IMR-90 (cell line): ENCODE results near the gene APAF1. TPM values are rescaled to one million over a fixed set of nuclear protein-coding genes. Genes with fewer than 3 reads are reported as not detected.

ENCODE experiments used
- ATAC-seq: fragments of 200-7000 bp; cut with Tn5 transposase; 2 replicates; pipeline ENCODE4 v1.9.1; 2020; ENCODE audit warnings: low read depth, mild to moderate bottlenecking, moderate library complexity
- BruUV-seq: library from RNA; stranded (reverse); fragments of 400-500 nt; replicated peaks from 2 replicates; lab custom pipeline; 2021; lab: Mats Ljungman, UMichigan
- CTCF ChIA-PET: fragments of 300-600 bp; formaldehyde crosslinking; extraction: SDS; loops from one replicate; lab custom pipeline; 2021; ENCODE audit warnings: antibody characterized with exemption; lab: Yijun Ruan, JAX
- POLR2A ChIA-PET: fragments of 300-600 bp; sonication (Branson Sonifier 250); formaldehyde crosslinking; loops from one replicate; lab custom pipeline; 2022; ENCODE audit warnings: antibody characterized with exemption; ENCODE audit not compliant: unreplicated experiment; lab: Charles Lee
- DNase-seq: peaks from one replicate; pipeline ENCODE4 v3.0.0; 2013
- H2AFZ ChIP-seq: replicated peaks from 2 replicates; pipeline ENCODE3; 2013; ENCODE audit warnings: low read length, mild to moderate bottlenecking; ENCODE audit not compliant: poor library complexity
- H2AK5ac ChIP-seq: 2 replicates; pipeline ENCODE4 v1.6.1; 2013; ENCODE audit warnings: low read depth, low read length, inconsistent platforms
- H2AK9ac ChIP-seq: replicated peaks from 2 replicates; pipeline ENCODE3; 2013; ENCODE audit warnings: mild to moderate bottlenecking, low read depth, low read length, moderate library complexity; ENCODE audit not compliant: poor library complexity
- H2BK120ac ChIP-seq: 2 replicates; pipeline ENCODE4 v1.6.1; 2013; ENCODE audit warnings: low read depth, low read length, inconsistent platforms
- H2BK15ac ChIP-seq: 3 replicates; pipeline ENCODE4 v1.6.1; 2013; ENCODE audit warnings: low read depth, low read length, inconsistent platforms
- H2BK20ac ChIP-seq: 2 replicates; pipeline ENCODE4 v1.6.1; 2013; ENCODE audit warnings: low read depth, mild to moderate bottlenecking, inconsistent platforms, low read length, moderate library complexity
- H2BK5ac ChIP-seq: 2 replicates; pipeline ENCODE4 v1.6.1; 2013; ENCODE audit warnings: mild to moderate bottlenecking, low read depth, low read length, inconsistent platforms; ENCODE audit not compliant: poor library complexity, severe bottlenecking
- H3K14ac ChIP-seq: replicated peaks from 2 replicates; pipeline ENCODE4 v1.6.1; 2013; ENCODE audit warnings: low read depth, low read length, inconsistent platforms
- H3K18ac ChIP-seq: 2 replicates; pipeline ENCODE4 v1.6.1; 2013; ENCODE audit warnings: low read depth, low read length, control low read depth
- H3K23ac ChIP-seq: 2 replicates; pipeline ENCODE4 v1.6.1; 2013; ENCODE audit warnings: low read depth, low read length, inconsistent platforms
- H3K27ac ChIP-seq: 2 replicates; pipeline ENCODE4 v1.5.1; 2013; ENCODE audit warnings: mild to moderate bottlenecking, control low read depth, low read length; ENCODE audit not compliant: insufficient read depth
- H3K27me3 ChIP-seq: 2 replicates; pipeline ENCODE4 v1.6.1; 2013; ENCODE audit warnings: low read length; ENCODE audit not compliant: control insufficient read depth, insufficient read depth
- H3K36me3 ChIP-seq: 2 replicates; pipeline ENCODE4 v1.6.1; 2013; ENCODE audit warnings: low read length, mixed read lengths; ENCODE audit not compliant: control insufficient read depth, insufficient read depth
- H3K4ac ChIP-seq: 2 replicates; pipeline ENCODE4 v1.6.1; 2013; ENCODE audit warnings: low read depth, low read length, inconsistent platforms
- H3K4me1 ChIP-seq: 2 replicates; pipeline ENCODE4 v1.6.1; 2013; ENCODE audit warnings: low read length, mixed read lengths; ENCODE audit not compliant: control insufficient read depth, insufficient read depth
- H3K4me2 ChIP-seq: 2 replicates; pipeline ENCODE4 v1.6.1; 2013; ENCODE audit warnings: low read depth, mild to moderate bottlenecking, control low read depth, low read length, moderate library complexity
- H3K4me3 ChIP-seq: 2 replicates; pipeline ENCODE4 v1.5.1; 2013; ENCODE audit warnings: low read depth, mild to moderate bottlenecking, control low read depth, low read length, moderate library complexity; ENCODE audit not compliant: insufficient read depth
- H3K56ac ChIP-seq: 2 replicates; pipeline ENCODE4 v1.6.1; 2013; ENCODE audit warnings: low read length, inconsistent platforms; ENCODE audit not compliant: insufficient read depth; ENCODE audit errors: extremely low read depth
- H3K79me1 ChIP-seq, 2 experiments: 2 replicates each; pipeline ENCODE4 v1.6.1; 2013; ENCODE audit warnings: low read length in 2 of 2, inconsistent platforms in 1 of 2, low read depth in 1 of 2
- H3K9ac ChIP-seq: 2 replicates; pipeline ENCODE4 v1.6.1; 2013; ENCODE audit warnings: low read depth, low read length, control low read depth
- H3K9me1 ChIP-seq: 2 replicates; pipeline ENCODE4 v1.6.1; 2013; ENCODE audit warnings: low read length, inconsistent platforms; ENCODE audit not compliant: insufficient read depth
- H3K9me3 ChIP-seq: 2 replicates; pipeline ENCODE4 v1.6.1; 2013; ENCODE audit warnings: low read length; ENCODE audit not compliant: control insufficient read depth, insufficient read depth
- H4K20me1 ChIP-seq: 2 replicates; pipeline ENCODE4 v1.6.1; 2013; ENCODE audit warnings: low read length, inconsistent platforms; ENCODE audit not compliant: insufficient read depth
- H4K5ac ChIP-seq: 2 replicates; pipeline ENCODE4 v1.6.1; 2013; ENCODE audit warnings: mild to moderate bottlenecking, low read depth, low read length, control low read depth
- H4K8ac ChIP-seq, 2 experiments: 2 replicates each; pipeline ENCODE4 v1.6.1; 2013; ENCODE audit warnings: low read depth in 2 of 2, low read length in 2 of 2, control low read depth in 1 of 2, inconsistent platforms in 1 of 2
- H4K91ac ChIP-seq: 2 replicates; pipeline ENCODE4 v1.6.1; 2013; ENCODE audit warnings: low read depth, low read length, inconsistent platforms; ENCODE audit not compliant: insufficient read depth
- BHLHE40 ChIP-seq: fragments of 150-350 bp; IDR thresholded peaks from 2 replicates; pipeline ENCODE4 v1.6.1; 2016; ENCODE audit warnings: mild to moderate bottlenecking, low read depth, low read length
- CEBPB ChIP-seq: IDR thresholded peaks from 2 replicates; pipeline ENCODE4 v1.6.1; 2012; ENCODE audit warnings: low read depth, low read length, improper control_type of control experiment
- CHD1 ChIP-seq: IDR thresholded peaks from 2 replicates; pipeline ENCODE4 v1.6.1; 2012; ENCODE audit warnings: low read depth, low read length, improper control_type of control experiment
- WGBS, 2 experiments: methylation state at CpG; one replicate each; pipeline versions ENCODE4 v1.1.5 to v1.1.7; 2013; ENCODE audit warnings: missing lambda C conversion rate in 2 of 2; ENCODE audit not compliant: insufficient read length in 1 of 2; ENCODE audit errors: extremely low coverage in 2 of 2; 5-methylcytosine and 5-hydroxymethylcytosine counted together
- dilution Hi-C: fragments of 300-500 bp; cut with HindIII; formaldehyde crosslinking; loops from one replicate; pipeline ENCODE4 v1.14.3; 2018; ENCODE audit warnings: low sequenced_read_pairs; ENCODE audit not compliant: unreplicated experiment
- in situ Hi-C: fragments of 300-500 bp; cut with MboI; formaldehyde crosslinking; loops from 3 replicates; pipeline ENCODE4 v1.14.3; 2019; ENCODE audit warnings: low sequenced_read_pairs, inconsistent platforms, mixed read lengths
- intact Hi-C: fragments of 100-400 bp; cut with micrococcal nuclease; formaldehyde crosslinking; loops from 2 replicates; pipeline ENCODE4 v1.10.0; 2022
- polyA plus RNA-seq, 3 experiments: library from polyadenylated mRNA; depleted of rRNA; stranded (reverse); fragments of >200 nt; gene quantifications; 2 replicates each; pipeline ENCODE4 v1.2.3, GENCODE V29; 2012; ENCODE audit warnings: low replicate concordance in 1 of 3
- total RNA-seq: library from RNA; depleted of rRNA; stranded (reverse); fragments of >200 nt; gene quantifications from 2 replicates; pipeline ENCODE4 v1.2.3, GENCODE V29; 2012

Gene APAF1
- total and polyA plus RNA-seq, 2 of the 4 experiments (the other 2 are of a cell fraction) = 10.9 to 32.8 TPM

- H3K36me3 ChIP-seq = no peaks in the 10 kb centered on the region
- H3K14ac ChIP-seq = no peak overlapping the region
- dilution Hi-C loops (no loop called here), intact Hi-C loops (no loop called here), in situ Hi-C loops (no loop called here)
- H2AK5ac ChIP-seq = no peak overlapping the region
- no peak overlapping the region for H4K5ac ChIP-seq
- H2BK120ac ChIP-seq = no peak overlapping the region
- no CpG with 5 or more reads among the region's 4 CpGs for WGBS, 2 experiments
- no peak overlapping the region for H3K23ac ChIP-seq
- H4K20me1 ChIP-seq = no peaks in the 10 kb centered on the region
- peaks cover 21 to 25% of the 10 kb centered on the region in 2 experiments for H3K79me1 ChIP-seq
- ChIA-PET CTCF (interaction anchor here (1.3 kb wide), 1 partner anchor 11 kb away, joined by 5 read pairs; no protein-coding TSS in a partner anchor), POLR2A (no interaction called here)
- no peak overlapping the region for H3K56ac ChIP-seq
- H3K27ac ChIP-seq = no peak overlapping the region
- peak; percentile 25 for DNase-seq
- H3K9me3 ChIP-seq = no peaks in the 10 kb centered on the region
- no peaks in the 10 kb centered on the region for H3K27me3 ChIP-seq
- H2BK15ac ChIP-seq = no peak overlapping the region
- no peak overlapping the region for H3K4me2 ChIP-seq
- H2AK9ac ChIP-seq = no peak overlapping the region
- no peak overlapping the region for H3K9ac ChIP-seq
- no peak overlapping the region for H2AFZ ChIP-seq
- H3K9me1 ChIP-seq = no peaks in the 10 kb centered on the region
- TF ChIP-seq CEBPB = peak; percentile 71
- no peak for TF ChIP-seq BHLHE40
- no peak for TF ChIP-seq CHD1
- no TSS peak for BruUV-seq
- H4K91ac ChIP-seq = no peak overlapping the region
- H3K4ac ChIP-seq = no peak overlapping the region
- no peaks in the 10 kb centered on the region for H3K4me1 ChIP-seq
- H2BK20ac ChIP-seq = no peak overlapping the region
- H4K8ac ChIP-seq = no peak overlapping the region
- H3K4me3 ChIP-seq = no peak overlapping the region
- ATAC-seq = no peak
- no peak overlapping the region for H3K18ac ChIP-seq
- H2BK5ac ChIP-seq = no peak overlapping the region
Measured at GRCh38 chr12:98618952-98619351, 26.1 kb upstream of the APAF1 start.
